OCI-LY3 (cell line): ENCODE data around the gene TNRC18.

Source experiments
- EZH2phosphoT487 ChIP-seq: fragments of 200-600 bp; shearing (Covaris generic); IDR thresholded peaks from 2 replicates; pipeline ENCODE4 v1.6.1; 2018; ENCODE audit warnings: antibody characterized with exemption, mixed run types, low read depth
- TF ChIP-seq, protein P1 (sequence below): fragments of 200-600, 300-600 bp; sonication (generic); IDR thresholded peaks from 2 replicates; pipeline ENCODE4 v1.5.1; 2014; ENCODE audit warnings: antibody characterized with exemption, low read length, low read depth

DNA sequence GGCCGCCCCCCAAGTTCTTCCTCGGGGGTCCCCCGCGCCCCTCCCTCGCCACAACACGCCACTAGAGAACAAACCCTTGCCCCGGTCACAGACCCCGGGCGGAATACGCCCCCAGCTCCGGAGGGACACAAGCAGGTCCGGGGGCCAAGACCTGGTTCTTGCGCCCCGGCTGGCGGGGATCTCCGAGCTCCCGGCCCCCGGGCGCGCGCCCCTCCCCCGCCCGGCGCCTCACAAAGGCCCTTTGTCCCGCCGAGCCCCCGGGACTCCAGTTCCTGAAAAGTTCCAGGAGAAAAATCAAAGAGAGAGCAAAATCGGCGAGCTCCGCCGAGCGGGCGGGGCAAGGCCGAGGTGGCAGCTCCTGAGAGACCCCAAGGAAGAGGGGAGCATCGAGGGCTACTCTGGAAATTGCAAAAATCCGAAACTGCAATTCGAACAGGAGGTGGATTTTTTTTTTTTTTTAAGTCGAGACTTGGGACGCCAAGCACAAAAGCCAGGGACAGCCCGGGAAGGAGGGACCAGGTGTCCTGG lies 4.0 kb downstream of the TNRC18 start:
- TF ChIP-seq, protein P1, sequence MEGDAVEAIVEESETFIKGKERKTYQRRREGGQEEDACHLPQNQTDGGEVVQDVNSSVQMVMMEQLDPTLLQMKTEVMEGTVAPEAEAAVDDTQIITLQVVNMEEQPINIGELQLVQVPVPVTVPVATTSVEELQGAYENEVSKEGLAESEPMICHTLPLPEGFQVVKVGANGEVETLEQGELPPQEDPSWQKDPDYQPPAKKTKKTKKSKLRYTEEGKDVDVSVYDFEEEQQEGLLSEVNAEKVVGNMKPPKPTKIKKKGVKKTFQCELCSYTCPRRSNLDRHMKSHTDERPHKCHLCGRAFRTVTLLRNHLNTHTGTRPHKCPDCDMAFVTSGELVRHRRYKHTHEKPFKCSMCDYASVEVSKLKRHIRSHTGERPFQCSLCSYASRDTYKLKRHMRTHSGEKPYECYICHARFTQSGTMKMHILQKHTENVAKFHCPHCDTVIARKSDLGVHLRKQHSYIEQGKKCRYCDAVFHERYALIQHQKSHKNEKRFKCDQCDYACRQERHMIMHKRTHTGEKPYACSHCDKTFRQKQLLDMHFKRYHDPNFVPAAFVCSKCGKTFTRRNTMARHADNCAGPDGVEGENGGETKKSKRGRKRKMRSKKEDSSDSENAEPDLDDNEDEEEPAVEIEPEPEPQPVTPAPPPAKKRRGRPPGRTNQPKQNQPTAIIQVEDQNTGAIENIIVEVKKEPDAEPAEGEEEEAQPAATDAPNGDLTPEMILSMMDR: no peak
- no peak for TF ChIP-seq EZH2phosphoT487
